ENCODE measurements around the gene STAG1. TPM values are rescaled to one million over a fixed set of nuclear protein-coding genes. Genes with fewer than 3 reads are reported as not detected.
"Not testable (repeated sequence)": the region's sequence is repeated elsewhere in the genome, so short reads cannot be mapped to it uniquely, and the experiment has no call there.

The STAG1 gene
- polyA plus RNA-seq, 6 donors from 2014 or later, result 14.0 to 27.7 (median 25.1) TPM

GRCh38 chr3:136753326-136753939 is 1.3 kb upstream of the STAG1 start:
- H3K36me3 Mint-ChIP-seq, result no peaks in the 10 kb centered on the region
- H3K4me3 Mint-ChIP-seq, result peak overlapping the region; percentile 89 to 99 (median 97)
- H3K27ac Mint-ChIP-seq, result peak overlapping the region; percentile 91 to 99 (median 98)
- ATAC-seq (ENCODE audit: low read depth in 2 of 2), result no peak
- DNase-seq, result no peak
- peaks cover 0 to 4% (median 2%) of the 10 kb centered on the region in 7 donors for H3K9me3 Mint-ChIP-seq
- peaks cover 39 to 53% (median 49%) of the 10 kb centered on the region in 3 donors for H3K4me1 Mint-ChIP-seq
- H3K27me3 Mint-ChIP-seq, result peaks cover 0 to 3% (median 0%) of the 10 kb centered on the region in 3 donors

- Mint-ChIP-seq H3K27me3 (no peaks in the 10 kb centered on the region), H3K27ac (peak overlapping the region; percentile 91 to 99 (median 98)), H3K4me1 (peaks cover 35 to 49% (median 47%) of the 10 kb centered on the region in 3 donors), H3K4me3 (peak overlapping the region; percentile 89 to 99 (median 97)), H3K9me3 (no peaks in the 10 kb centered on the region), H3K36me3 (no peaks in the 10 kb centered on the region)
- ATAC-seq (ENCODE audit: low read depth in 2 of 2) (peak; percentile 79 to 80), DNase-seq (peak; percentile 100)
Measured at GRCh38 chr3:136752422-136753325, 496 bp upstream of the STAG1 start.

GRCh38 chr3:136751316-136752171 is 634 bp downstream of the STAG1 start:
- Mint-ChIP-seq H3K4me1 (peaks cover 36 to 57% (median 51%) of the 10 kb centered on the region in 3 donors), H3K9me3 (no peaks in the 10 kb centered on the region), H3K27me3 (no peaks in the 10 kb centered on the region), H3K36me3 (no peaks in the 10 kb centered on the region), H3K27ac (peak overlapping the region; percentile 91 to 99 (median 97)), H3K4me3 (peak overlapping the region; percentile 89 to 99 (median 97))
- peak; percentile 17 to 22 for ATAC-seq (ENCODE audit: low read depth in 2 of 2)
- peak; percentile 66 for DNase-seq

- DNase-seq (no peak), ATAC-seq (ENCODE audit: low read depth in 2 of 2) (no peak)
- peak overlapping the region; percentile 81 to 99 (median 90) for H3K4me3 Mint-ChIP-seq
- peak overlapping the region; percentile 57 to 92 (median 82) for H3K27ac Mint-ChIP-seq
- H3K4me1 Mint-ChIP-seq, result peaks cover 39 to 63% (median 54%) of the 10 kb centered on the region in 3 donors
- H3K9me3 Mint-ChIP-seq, result no peaks in the 10 kb centered on the region
- H3K27me3 Mint-ChIP-seq, result no peaks in the 10 kb centered on the region
- H3K36me3 Mint-ChIP-seq, result no peaks in the 10 kb centered on the region
Measured at GRCh38 chr3:136750897-136751315, 1.3 kb downstream of the STAG1 start.

GRCh38 chr3:136750209-136750896 is 1.8 kb downstream of the STAG1 start:
- Mint-ChIP-seq H3K36me3 (no peaks in the 10 kb centered on the region), H3K4me3 (peak overlapping the region; percentile 81 to 99 (median 90)), H3K27me3 (no peaks in the 10 kb centered on the region), H3K9me3 (no peaks in the 10 kb centered on the region), H3K27ac (peak overlapping the region in 5 of 6 donors; percentile 69 to 91 (median 76)), H3K4me1 (peaks cover 39 to 69% (median 58%) of the 10 kb centered on the region in 3 donors)
- DNase-seq (no peak), ATAC-seq (ENCODE audit: low read depth in 2 of 2) (no peak)

GRCh38 chr3:136749602-136750001 is 2.6 kb downstream of the STAG1 start:
- DNase-seq; H3K27me3 Mint-ChIP-seq; ATAC-seq (ENCODE audit: low read depth in 2 of 2); H3K9me3 Mint-ChIP-seq; H3K36me3 Mint-ChIP-seq: not testable (repeated sequence)
- Mint-ChIP-seq H3K4me3 (peak overlapping the region in 5 of 8 donors; percentile 86 to 99 (median 91)), H3K4me1 (peaks cover 36 to 74% (median 60%) of the 10 kb centered on the region in 3 donors), H3K27ac (peak overlapping the region in 2 of 6 donors; percentile 53 to 91)

GRCh38 chr3:136749091-136749490 is 3.1 kb downstream of the STAG1 start:
- DNase-seq, result no peak
- peaks cover 32 to 76% (median 56%) of the 10 kb centered on the region in 3 donors for H3K4me1 Mint-ChIP-seq

GRCh38 chr3:136745916-136746315 is 6.3 kb downstream of the STAG1 start:
- peaks cover 0 to 11% (median 0%) of the 10 kb centered on the region in 7 donors for H3K9me3 Mint-ChIP-seq
- no peaks in the 10 kb centered on the region for H3K27me3 Mint-ChIP-seq
- ATAC-seq (ENCODE audit: low read depth in 2 of 2), result no peak
- H3K4me3 Mint-ChIP-seq, result peak overlapping the region in 1 of 8 donors; percentile 33
- H3K27ac Mint-ChIP-seq, result peak overlapping the region in 2 of 6 donors; percentile 61 to 88
- DNase-seq, result no peak
- H3K36me3 Mint-ChIP-seq, result peaks cover 0 to 6% of the 10 kb centered on the region in 2 donors
- H3K4me1 Mint-ChIP-seq, result peaks cover 29 to 66% (median 45%) of the 10 kb centered on the region in 3 donors

More at GRCh38 chr3:136749091-136749490, 3.1 kb downstream of the STAG1 start:
- no peaks in the 10 kb centered on the region for H3K27me3 Mint-ChIP-seq
- no peak overlapping the region for H3K27ac Mint-ChIP-seq
- H3K9me3 Mint-ChIP-seq, result no peaks in the 10 kb centered on the region
- H3K36me3 Mint-ChIP-seq, result no peaks in the 10 kb centered on the region
- no peak for ATAC-seq (ENCODE audit: low read depth in 2 of 2)
- H3K4me3 Mint-ChIP-seq, result peak overlapping the region in 5 of 8 donors; percentile 2 to 99 (median 49)

- H3K9me3 Mint-ChIP-seq, result peaks cover 0 to 11% (median 0%) of the 10 kb centered on the region in 7 donors
- H3K27me3 Mint-ChIP-seq, result no peaks in the 10 kb centered on the region
- DNase-seq (no peak), ATAC-seq (ENCODE audit: low read depth in 2 of 2) (no peak)
- no peak overlapping the region for H3K27ac Mint-ChIP-seq
- no peak overlapping the region for H3K4me3 Mint-ChIP-seq
- peaks cover 26 to 47% (median 40%) of the 10 kb centered on the region in 3 donors for H3K4me1 Mint-ChIP-seq
- H3K36me3 Mint-ChIP-seq, result peaks cover 9 to 15% of the 10 kb centered on the region in 2 donors
Measured at GRCh38 chr3:136741063-136741462, 11.1 kb downstream of the STAG1 start.

GRCh38 chr3:136740351-136740958 is 11.7 kb downstream of the STAG1 start:
- no peak overlapping the region for H3K4me3 Mint-ChIP-seq
- no peak for ATAC-seq (ENCODE audit: low read depth in 2 of 2)
- H3K9me3 Mint-ChIP-seq, result peaks cover 0 to 11% (median 0%) of the 10 kb centered on the region in 7 donors
- peaks cover 9 to 15% of the 10 kb centered on the region in 2 donors for H3K36me3 Mint-ChIP-seq
- H3K27ac Mint-ChIP-seq, result peak overlapping the region in 1 of 6 donors; percentile 61
- H3K4me1 Mint-ChIP-seq, result peaks cover 26 to 45% (median 38%) of the 10 kb centered on the region in 3 donors
- no peaks in the 10 kb centered on the region for H3K27me3 Mint-ChIP-seq
- DNase-seq, result no peak

GRCh38 chr3:136736950-136737349 is 15.2 kb downstream of the STAG1 start:
- peak overlapping the region in 4 of 6 donors; percentile 3 to 67 (median 40) for H3K27ac Mint-ChIP-seq
- ATAC-seq (ENCODE audit: low read depth in 2 of 2), result peak in 1 of 2 donors; percentile 20
- DNase-seq, H3K9me3 Mint-ChIP-seq, H3K4me3 Mint-ChIP-seq, H3K27me3 Mint-ChIP-seq: not testable (repeated sequence)
- H3K4me1 Mint-ChIP-seq, result peaks cover 33 to 59% (median 53%) of the 10 kb centered on the region in 3 donors
- peaks cover 9 to 14% of the 10 kb centered on the region in 2 donors for H3K36me3 Mint-ChIP-seq

- Mint-ChIP-seq H3K27me3 (no peaks in the 10 kb centered on the region), H3K27ac (peak overlapping the region in 2 of 6 donors; percentile 74 to 85), H3K36me3 (peaks cover 9% of the 10 kb centered on the region in 2 donors), H3K4me1 (peaks cover 35 to 66% (median 58%) of the 10 kb centered on the region in 3 donors), H3K4me3 (no peak overlapping the region), H3K9me3 (no peaks in the 10 kb centered on the region)
- no peak for DNase-seq
- ATAC-seq (ENCODE audit: low read depth in 2 of 2), result no peak
Measured at GRCh38 chr3:136735103-136735502, 17.1 kb downstream of the STAG1 start.
